ENCODE results near the gene SLC27A4.

SLC27A4 gene

GRCh38 chr9:128390150-128390812 lies 50.0 kb downstream of the SLC27A4 start:
- DNase-seq (ENCODE audit: low read depth in 2 of 2, low spot score in 1 of 2), result no peak

GRCh38 chr9:128390813-128391711 lies 50.7 kb downstream of the SLC27A4 start:
- DNase-seq (ENCODE audit: low read depth in 2 of 2, low spot score in 1 of 2), result no peak

- no peak for DNase-seq (ENCODE audit: low read depth in 2 of 2, low spot score in 1 of 2)
Observed at GRCh38 chr9:128391956-128392301, 51.6 kb downstream of the SLC27A4 start.

GRCh38 chr9:128392302-128393144 lies 52.2 kb downstream of the SLC27A4 start:
- DNase-seq (ENCODE audit: low read depth in 2 of 2, low spot score in 1 of 2), result no peak

- DNase-seq (ENCODE audit: low read depth in 2 of 2, low spot score in 1 of 2), result no peak
Observed at GRCh38 chr9:128393145-128393775, 52.9 kb downstream of the SLC27A4 start.

- DNase-seq (ENCODE audit: low read depth in 2 of 2, low spot score in 1 of 2), result no peak
Observed at GRCh38 chr9:128393970-128394369, 53.6 kb downstream of the SLC27A4 start.

- DNase-seq (ENCODE audit: low read depth in 2 of 2, low spot score in 1 of 2), result no peak
Observed at GRCh38 chr9:128394379-128395168, 54.2 kb downstream of the SLC27A4 start.

GRCh38 chr9:128396970-128397613 lies 56.8 kb downstream of the SLC27A4 start:
- no peak for DNase-seq (ENCODE audit: low read depth in 2 of 2, low spot score in 1 of 2)

- no peak for DNase-seq (ENCODE audit: low read depth in 2 of 2, low spot score in 1 of 2)
Observed at GRCh38 chr9:128397831-128398230, 57.5 kb downstream of the SLC27A4 start.

- DNase-seq (ENCODE audit: low read depth in 2 of 2, low spot score in 1 of 2), result no peak
Observed at GRCh38 chr9:128399861-128400260, 59.5 kb downstream of the SLC27A4 start.

GRCh38 chr9:128404560-128404959 lies 64.2 kb downstream of the SLC27A4 start:
- no peak for DNase-seq (ENCODE audit: low read depth in 2 of 2, low spot score in 1 of 2)

- DNase-seq (ENCODE audit: low read depth in 2 of 2, low spot score in 1 of 2), result no peak
Observed at GRCh38 chr9:128405077-128405779, 64.9 kb downstream of the SLC27A4 start.

GRCh38 chr9:128405780-128406171 lies 65.4 kb downstream of the SLC27A4 start:
- no peak for DNase-seq (ENCODE audit: low read depth in 2 of 2, low spot score in 1 of 2)

- DNase-seq (ENCODE audit: low read depth in 2 of 2, low spot score in 1 of 2), result no peak
Observed at GRCh38 chr9:128406848-128407391, 66.6 kb downstream of the SLC27A4 start.

- DNase-seq (ENCODE audit: low read depth in 2 of 2, low spot score in 1 of 2), result no peak
Observed at GRCh38 chr9:128408963-128409431, 68.7 kb downstream of the SLC27A4 start.

GRCh38 chr9:128409450-128409849 lies 69.1 kb downstream of the SLC27A4 start:
- DNase-seq (ENCODE audit: low read depth in 2 of 2, low spot score in 1 of 2), result no peak

GRCh38 chr9:128409978-128410377 lies 69.7 kb downstream of the SLC27A4 start:
- no peak for DNase-seq (ENCODE audit: low read depth in 2 of 2, low spot score in 1 of 2)
